MCF 10A (cell line): ENCODE measurements around the gene TANC1. TPM values are rescaled to one million over a fixed set of nuclear protein-coding genes. Genes with fewer than 3 reads are reported as not detected.

Source experiments
- BruUV-seq: library from RNA; stranded (reverse); fragments of 400-500 nt; replicated peaks from 2 replicates; lab custom pipeline; 2021; lab: Mats Ljungman, UMichigan
- CTCF ChIA-PET: fragments of 300-600 bp; sonication (Branson Sonifier 250); formaldehyde crosslinking; extraction: SDS; loops from one replicate; lab custom pipeline; 2021; ENCODE audit warnings: antibody characterized with exemption, inconsistent platforms; lab: Yijun Ruan, JAX
- POLR2A ChIA-PET: fragments of 300-600, 350-650 bp; sonication (Branson Sonifier 250); formaldehyde crosslinking; extraction: SDS; loops from one replicate; lab custom pipeline; 2020; ENCODE audit warnings: antibody characterized with exemption, inconsistent platforms; lab: Yijun Ruan, JAX
- DNase-seq: peaks from one replicate; pipeline ENCODE4 v3.0.0-alpha.2; 2018; ENCODE audit not compliant: unreplicated experiment
- H3K27ac Mint-ChIP-seq: one replicate; pipeline ENCODE4 v1.8.0; 2022; ENCODE audit warnings: mild to moderate bottlenecking, low read depth, mixed read lengths; ENCODE audit not compliant: unreplicated experiment
- H3K27me3 Mint-ChIP-seq: one replicate; pipeline ENCODE4 v1.8.0; 2022; ENCODE audit warnings: mixed read lengths; ENCODE audit not compliant: insufficient read depth, unreplicated experiment
- H3K36me3 Mint-ChIP-seq: one replicate; pipeline ENCODE4 v1.8.0; 2022; ENCODE audit warnings: mild to moderate bottlenecking, moderate library complexity, mixed read lengths; ENCODE audit not compliant: insufficient read depth, unreplicated experiment
- H3K4me1 Mint-ChIP-seq: one replicate; pipeline ENCODE4 v1.8.0; 2022; ENCODE audit warnings: mixed read lengths; ENCODE audit not compliant: insufficient read depth, unreplicated experiment
- H3K4me3 Mint-ChIP-seq: one replicate; pipeline ENCODE4 v1.8.0; 2022; ENCODE audit warnings: mild to moderate bottlenecking, moderate library complexity, mixed read lengths; ENCODE audit not compliant: unreplicated experiment
- H3K9me3 Mint-ChIP-seq: one replicate; pipeline ENCODE4 v1.8.0; 2022; ENCODE audit warnings: mixed read lengths; ENCODE audit not compliant: unreplicated experiment
- intact Hi-C: fragments of 100-400 bp; cut with micrococcal nuclease; formaldehyde crosslinking; loops from 2 replicates; pipeline ENCODE4 v1.14.1; 2022
- total RNA-seq: library from RNA; stranded (reverse); gene quantifications from 2 replicates; pipeline ENCODE4 v1.2.3, GENCODE V29; 2022
- TF ChIP-seq, protein P1 (sequence below): fragments of 200-600 bp; IDR thresholded peaks from one replicate; pipeline ENCODE4 v1.8.0; 2022; ENCODE audit warnings: antibody characterized with exemption, mild to moderate bottlenecking; ENCODE audit not compliant: unreplicated experiment

TANC1 gene
- total RNA-seq, 1 experiment from 2014 or later, result 35.3 TPM

DNA sequence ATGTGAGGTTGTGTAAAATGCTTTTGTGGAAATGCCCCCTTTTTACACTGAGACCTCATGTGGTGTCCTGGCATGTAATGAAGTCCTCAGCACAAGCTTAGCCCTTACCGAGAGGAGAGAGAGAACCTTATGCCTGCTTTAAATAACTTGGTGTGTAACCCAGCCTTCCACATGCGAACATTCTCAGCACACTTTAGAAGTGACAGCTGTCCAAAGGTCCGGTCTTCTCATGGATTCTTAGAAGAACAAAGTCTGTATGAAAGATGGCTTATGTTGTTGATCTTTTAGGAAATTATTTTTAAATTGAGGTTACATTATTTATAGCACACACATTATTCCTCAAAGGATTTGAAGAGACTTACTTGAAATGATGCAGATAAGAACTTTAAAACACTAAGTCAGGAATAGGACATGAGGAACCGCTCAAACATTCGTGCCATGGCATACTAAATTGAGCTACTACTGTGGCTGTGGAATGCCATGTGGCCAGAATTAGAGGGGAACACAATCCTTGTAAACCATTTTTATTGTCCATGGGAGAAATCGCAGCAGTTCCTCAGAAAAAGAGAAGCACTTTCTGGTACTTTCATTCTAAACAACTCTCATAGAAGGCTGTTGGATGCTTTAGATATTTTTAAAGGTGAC lies 238.4 kb downstream of the TANC1 start:
- Mint-ChIP-seq H3K27me3 (no peaks in the 10 kb centered on the region), H3K36me3 (peaks cover 60% of the 10 kb centered on the region), H3K9me3 (no peaks in the 10 kb centered on the region), H3K4me1 (no peaks in the 10 kb centered on the region), H3K4me3 (no peak overlapping the region), H3K27ac (no peak overlapping the region)
- no peak for DNase-seq
- TF ChIP-seq, protein P1, sequence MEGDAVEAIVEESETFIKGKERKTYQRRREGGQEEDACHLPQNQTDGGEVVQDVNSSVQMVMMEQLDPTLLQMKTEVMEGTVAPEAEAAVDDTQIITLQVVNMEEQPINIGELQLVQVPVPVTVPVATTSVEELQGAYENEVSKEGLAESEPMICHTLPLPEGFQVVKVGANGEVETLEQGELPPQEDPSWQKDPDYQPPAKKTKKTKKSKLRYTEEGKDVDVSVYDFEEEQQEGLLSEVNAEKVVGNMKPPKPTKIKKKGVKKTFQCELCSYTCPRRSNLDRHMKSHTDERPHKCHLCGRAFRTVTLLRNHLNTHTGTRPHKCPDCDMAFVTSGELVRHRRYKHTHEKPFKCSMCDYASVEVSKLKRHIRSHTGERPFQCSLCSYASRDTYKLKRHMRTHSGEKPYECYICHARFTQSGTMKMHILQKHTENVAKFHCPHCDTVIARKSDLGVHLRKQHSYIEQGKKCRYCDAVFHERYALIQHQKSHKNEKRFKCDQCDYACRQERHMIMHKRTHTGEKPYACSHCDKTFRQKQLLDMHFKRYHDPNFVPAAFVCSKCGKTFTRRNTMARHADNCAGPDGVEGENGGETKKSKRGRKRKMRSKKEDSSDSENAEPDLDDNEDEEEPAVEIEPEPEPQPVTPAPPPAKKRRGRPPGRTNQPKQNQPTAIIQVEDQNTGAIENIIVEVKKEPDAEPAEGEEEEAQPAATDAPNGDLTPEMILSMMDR, result no peak
- intact Hi-C loops, result no loop called here
- ChIA-PET CTCF (no interaction called here), POLR2A (interaction anchor here (0.7 kb wide), 1 partner anchor 162 kb away, joined by 3 read pairs; no protein-coding TSS in a partner anchor)
- BruUV-seq, result no TSS peak

DNA sequence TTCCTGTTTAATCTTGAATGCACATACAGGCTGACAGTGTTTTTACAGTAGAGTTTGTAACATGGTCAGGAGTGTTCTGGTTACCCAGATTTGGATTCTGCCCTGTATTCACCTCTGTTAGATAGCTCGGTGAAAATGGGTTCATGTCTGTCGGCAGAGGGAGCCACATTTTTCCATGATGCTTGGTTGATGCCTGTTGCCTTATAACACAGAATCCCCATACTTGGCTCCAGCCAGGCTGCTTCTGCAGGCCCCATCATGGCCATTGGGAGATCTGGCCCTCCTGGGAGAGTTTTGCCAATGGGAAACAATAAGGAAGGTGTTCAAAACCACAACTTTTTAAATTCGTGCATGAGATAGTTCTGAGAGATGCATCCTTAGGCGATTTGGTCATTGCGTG lies 240.0 kb downstream of the TANC1 start:
- Mint-ChIP-seq H3K4me1 (no peaks in the 10 kb centered on the region), H3K27me3 (no peaks in the 10 kb centered on the region), H3K36me3 (peaks cover 65% of the 10 kb centered on the region), H3K27ac (no peak overlapping the region), H3K9me3 (no peaks in the 10 kb centered on the region), H3K4me3 (no peak overlapping the region)
- intact Hi-C loops, result no loop called here
- BruUV-seq, result no TSS peak
- TF ChIP-seq, protein P1, result no peak
- DNase-seq, result no peak
- POLR2A ChIA-PET, result no interaction called here
- CTCF ChIA-PET, result interaction anchor here (0.6 kb wide), 1 partner anchor 246 kb away, joined by 3 read pairs; no protein-coding TSS in a partner anchor

DNA sequence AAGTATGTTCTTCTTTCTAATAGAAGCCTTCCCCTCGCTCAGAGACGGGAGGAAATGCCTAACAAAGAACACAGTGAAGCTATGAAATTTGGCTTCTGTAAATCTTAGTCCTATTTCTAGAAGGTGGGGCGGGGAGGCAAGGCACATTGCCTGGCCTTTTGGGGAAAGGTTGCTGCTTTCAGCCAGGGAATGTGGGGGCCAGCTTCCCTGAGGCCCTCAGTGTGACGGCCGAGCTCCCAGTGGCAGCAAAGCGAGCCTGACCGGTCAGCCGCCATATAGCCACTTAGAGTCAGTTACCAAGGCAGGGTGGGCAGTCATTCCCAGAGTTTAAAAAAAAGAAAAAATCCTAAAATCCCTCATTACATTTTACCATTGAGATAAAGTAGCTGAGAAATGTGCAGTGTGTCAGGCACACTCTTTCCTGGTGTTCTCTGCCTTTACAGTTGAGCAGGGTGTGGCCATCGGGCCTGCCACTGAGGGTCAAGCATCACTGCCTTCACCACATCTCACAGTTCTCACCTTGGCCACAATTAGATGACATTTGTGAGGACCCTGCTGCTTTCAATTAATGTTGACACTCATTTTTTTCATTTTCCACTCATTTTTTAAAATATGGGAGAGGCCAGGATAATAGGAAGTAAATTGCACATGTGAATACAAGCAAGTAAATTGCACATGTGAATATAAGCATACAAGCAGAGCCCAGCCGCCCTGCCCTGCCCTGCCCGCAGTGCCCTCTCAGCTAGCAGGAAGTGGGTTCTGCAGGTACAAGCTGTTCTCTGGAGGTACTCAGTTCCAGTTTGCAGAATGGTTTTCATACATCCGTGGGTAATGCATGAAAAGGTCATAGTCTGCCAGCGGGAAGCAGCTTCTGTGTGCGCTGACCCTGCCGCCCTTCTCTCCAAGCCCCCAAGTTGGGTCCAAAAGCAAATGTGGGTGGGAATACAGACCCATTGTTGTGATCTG lies 241.2 kb downstream of the TANC1 start:
- H3K9me3 Mint-ChIP-seq, result no peaks in the 10 kb centered on the region
- no peak overlapping the region for H3K4me3 Mint-ChIP-seq
- TF ChIP-seq, protein P1, result no peak
- POLR2A ChIA-PET, result no interaction called here
- no peak for DNase-seq
- BruUV-seq, result no TSS peak
- intact Hi-C loops, result no loop called here
- no peaks in the 10 kb centered on the region for H3K4me1 Mint-ChIP-seq
- H3K27ac Mint-ChIP-seq, result no peak overlapping the region
- CTCF ChIA-PET, result interaction anchor here (0.8 kb wide), 1 partner anchor 14 kb away, joined by 3 read pairs; no protein-coding TSS in a partner anchor
- H3K27me3 Mint-ChIP-seq, result no peaks in the 10 kb centered on the region
- peaks cover 65% of the 10 kb centered on the region for H3K36me3 Mint-ChIP-seq
